Choroid plexus epithelial cell (primary cell): ENCODE data around the gene POLR2I.

Experiments
- DNase-seq: peaks from one replicate; pipeline ENCODE4 v3.0.0-alpha.2; 2010; ENCODE audit warnings: low read depth
- H3K4me3 ChIP-seq: 2 replicates; pipeline ENCODE4 v1.5.1; 2011; ENCODE audit warnings: low read depth, mild to moderate bottlenecking, control low read depth, low read length, moderate library complexity
- TF ChIP-seq, protein P1 (sequence below): conservative IDR thresholded peaks from 2 replicates; pipeline ENCODE4 v1.5.1; 2011; ENCODE audit warnings: low read depth, mild to moderate bottlenecking, control low read depth, inconsistent platforms, low read length, moderate library complexity

Gene POLR2I

DNA sequence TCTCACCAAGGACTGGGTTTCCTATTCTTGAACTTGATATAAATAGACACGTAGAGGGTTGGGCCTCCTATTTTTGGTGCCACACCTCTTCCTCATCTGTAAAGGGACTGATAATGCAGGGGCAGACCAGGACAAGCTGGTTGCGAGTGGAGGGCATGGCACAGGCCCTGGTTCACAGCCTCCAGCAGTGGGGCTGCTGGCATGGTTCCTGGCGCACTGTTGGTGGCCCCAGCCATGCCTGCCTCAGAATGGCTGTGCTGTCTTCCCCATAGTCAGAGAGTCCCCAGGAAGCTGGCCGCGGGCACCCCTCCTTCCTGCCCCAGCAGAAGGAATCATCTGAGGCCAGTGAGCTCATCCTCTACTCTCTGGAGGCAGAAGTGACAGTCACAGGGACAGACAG, 14.2 kb downstream of the POLR2I start:
- no peak overlapping the region for H3K4me3 ChIP-seq
- DNase-seq: no peak
- TF ChIP-seq, protein P1, sequence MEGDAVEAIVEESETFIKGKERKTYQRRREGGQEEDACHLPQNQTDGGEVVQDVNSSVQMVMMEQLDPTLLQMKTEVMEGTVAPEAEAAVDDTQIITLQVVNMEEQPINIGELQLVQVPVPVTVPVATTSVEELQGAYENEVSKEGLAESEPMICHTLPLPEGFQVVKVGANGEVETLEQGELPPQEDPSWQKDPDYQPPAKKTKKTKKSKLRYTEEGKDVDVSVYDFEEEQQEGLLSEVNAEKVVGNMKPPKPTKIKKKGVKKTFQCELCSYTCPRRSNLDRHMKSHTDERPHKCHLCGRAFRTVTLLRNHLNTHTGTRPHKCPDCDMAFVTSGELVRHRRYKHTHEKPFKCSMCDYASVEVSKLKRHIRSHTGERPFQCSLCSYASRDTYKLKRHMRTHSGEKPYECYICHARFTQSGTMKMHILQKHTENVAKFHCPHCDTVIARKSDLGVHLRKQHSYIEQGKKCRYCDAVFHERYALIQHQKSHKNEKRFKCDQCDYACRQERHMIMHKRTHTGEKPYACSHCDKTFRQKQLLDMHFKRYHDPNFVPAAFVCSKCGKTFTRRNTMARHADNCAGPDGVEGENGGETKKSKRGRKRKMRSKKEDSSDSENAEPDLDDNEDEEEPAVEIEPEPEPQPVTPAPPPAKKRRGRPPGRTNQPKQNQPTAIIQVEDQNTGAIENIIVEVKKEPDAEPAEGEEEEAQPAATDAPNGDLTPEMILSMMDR: no peak

DNA sequence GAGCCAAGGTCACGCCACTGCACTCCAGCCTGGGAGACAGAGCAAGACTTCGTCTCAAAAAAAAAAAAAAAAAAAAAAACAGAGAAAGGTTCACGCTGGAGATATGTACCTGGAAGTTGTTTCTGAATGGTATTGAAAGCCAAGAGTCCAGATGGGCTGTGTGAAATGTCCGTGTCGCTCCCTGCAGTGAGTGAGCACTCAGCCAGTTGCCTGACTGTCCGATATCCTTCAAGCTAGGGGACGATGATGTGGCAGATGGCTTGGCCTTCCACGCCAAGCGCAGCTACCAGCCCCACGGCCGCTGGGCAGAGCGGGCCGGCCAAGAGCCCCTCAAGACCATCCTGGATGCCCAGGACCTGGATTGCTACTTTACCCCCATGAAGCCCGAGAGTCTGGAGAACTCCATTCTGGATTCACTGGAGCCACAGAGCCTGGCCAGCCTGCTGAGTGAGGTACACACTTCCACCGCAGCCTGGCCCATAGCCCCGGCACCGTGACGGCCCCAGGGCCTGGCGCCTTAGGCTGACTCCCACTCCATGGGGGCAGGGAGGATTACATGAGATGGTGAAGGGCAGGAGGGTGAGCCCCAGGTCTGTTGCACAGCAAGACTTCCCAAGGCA, 15.4 kb downstream of the POLR2I start:
- H3K4me3 ChIP-seq: no peak overlapping the region
- no peak for DNase-seq
- TF ChIP-seq, protein P1: no peak

DNA sequence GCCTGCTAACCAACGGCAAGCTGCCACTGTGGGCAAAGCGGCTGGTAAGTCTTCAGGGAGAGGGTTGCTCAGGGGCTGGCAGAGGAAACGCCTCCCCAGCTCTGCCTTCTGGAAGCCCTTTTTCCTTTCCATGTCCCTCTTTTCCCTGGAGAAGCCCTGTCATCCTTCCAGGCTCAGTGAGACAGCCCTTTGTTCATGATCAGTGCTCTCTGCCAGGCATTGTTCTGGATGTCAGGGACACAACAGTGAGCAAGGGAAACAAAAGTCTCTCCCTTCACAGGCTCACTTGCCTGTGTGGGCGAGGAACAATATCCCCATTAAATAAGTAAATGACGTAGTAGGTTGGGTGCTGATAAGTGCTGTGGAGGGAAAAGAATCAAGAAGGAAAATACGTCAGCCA, 17.6 kb downstream of the POLR2I start:
- DNase-seq: no peak
- no peak overlapping the region for H3K4me3 ChIP-seq
- TF ChIP-seq, protein P1: no peak

GRCh38 chr19:36093687-36094086, 21.0 kb downstream of the POLR2I start:
- TF ChIP-seq, protein P1: no peak
- H3K4me3 ChIP-seq: no peak overlapping the region
- no peak for DNase-seq

DNA sequence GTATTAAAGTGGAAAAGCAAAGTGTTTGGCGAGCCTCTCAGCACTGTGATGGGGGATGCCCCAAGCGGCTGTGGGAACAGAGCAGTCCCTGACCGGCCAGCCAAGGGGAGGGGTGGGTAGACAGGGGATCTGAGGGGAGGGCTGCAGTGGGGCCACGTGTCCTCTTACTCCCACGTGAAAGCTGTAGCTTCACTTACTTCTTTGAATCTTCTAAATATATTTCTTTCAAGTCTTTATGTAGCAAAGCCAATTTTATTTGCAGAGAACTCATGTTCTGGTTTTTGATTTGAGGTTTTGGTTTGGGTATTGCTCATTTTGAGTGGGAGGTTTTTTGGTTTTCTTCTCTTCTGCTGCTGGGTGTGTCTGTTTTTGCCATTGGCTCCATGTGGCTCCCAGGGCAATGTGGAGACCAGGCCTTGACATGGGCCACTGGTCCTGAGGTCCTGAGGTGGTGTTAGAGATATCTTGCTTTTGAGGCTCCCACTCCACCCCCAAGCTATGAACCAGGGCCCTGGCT, 21.5 kb downstream of the POLR2I start:
- no peak overlapping the region for H3K4me3 ChIP-seq
- no peak for DNase-seq
- TF ChIP-seq, protein P1: no peak

DNA sequence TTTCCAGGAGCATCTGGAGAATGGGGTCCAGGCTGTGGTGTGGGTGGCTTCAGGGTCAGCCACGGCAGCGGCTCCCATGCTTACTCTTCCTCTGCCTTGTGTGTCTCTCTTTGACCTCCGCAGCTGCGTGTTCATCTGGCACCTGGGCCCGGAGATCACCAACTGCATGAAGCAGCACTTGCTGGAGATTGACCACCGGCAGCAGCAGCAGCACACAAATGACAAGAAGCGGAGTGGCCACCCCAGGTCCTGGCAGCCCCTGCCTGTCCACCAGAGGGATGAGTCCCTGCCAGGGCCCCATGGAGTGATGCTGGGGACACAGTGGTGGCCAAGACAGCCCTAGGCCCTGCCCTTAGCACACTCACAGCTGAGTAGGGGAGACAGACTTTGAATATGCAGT, 22.1 kb downstream of the POLR2I start:
- no peak for DNase-seq
- TF ChIP-seq, protein P1: no peak
- H3K4me3 ChIP-seq: no peak overlapping the region
